ENCODE measurements around the gene EXOSC5.

- TF ChIP-seq FOXK2 (IDR thresholded peaks at IDR 0.05) (no peak), SP1 (IDR thresholded peaks at IDR 0.05) (no peak), ARNT (IDR thresholded peaks at IDR 0.05) (no peak), TARDBP (IDR thresholded peaks at IDR 0.05) (no peak), HDGF (IDR thresholded peaks at IDR 0.05; ENCODE audit: borderline replicate concordance) (no peak), PKNOX1 (IDR thresholded peaks at IDR 0.05) (no peak), BHLHE40 (IDR thresholded peaks at IDR 0.05; ENCODE audit: borderline replicate concordance) (no peak), ZNF384 (IDR thresholded peaks at IDR 0.05) (no peak)
These were observed 31.1 kb downstream of the EXOSC5 start for GRCh38 chr19:41366089-41366488.

Measured in HEK293T (cell line).